Activated T-cell treated with anti-CD3 and anti-CD28 coated beads, Interleukin-2, amount 50 U/mL, for 72 hours (primary cell): ENCODE results near the gene PDCD11. TPM values are rescaled to one million over a fixed set of nuclear protein-coding genes. Genes with fewer than 3 reads are reported as not detected.

Experiments used
- ATAC-seq, 2 donors: fragments of 150-1000 bp; cut with Tn5 transposase; replicated peaks in 1 of 2; 2 replicates each; pipeline ENCODE4 v1.10.0; 2021; ENCODE audit warnings: moderate library complexity in 2 of 2, mild to moderate bottlenecking in 1 of 2
- DNase-seq, 2 donors: peaks; one replicate each; pipeline ENCODE4 v3.0.0; 2021 to 2022; ENCODE audit warnings: mixed read lengths in 1 of 2
- H3K27ac Mint-ChIP-seq: one replicate; pipeline ENCODE4 v1.8.0; 2022; ENCODE audit warnings: mild to moderate bottlenecking, moderate library complexity, mixed read lengths
- H3K27me3 Mint-ChIP-seq: one replicate; pipeline ENCODE4 v1.8.0; 2022; ENCODE audit warnings: low read depth, mixed read lengths
- H3K36me3 Mint-ChIP-seq, 2 donors: one replicate each; pipeline ENCODE4 v1.8.0; 2022; ENCODE audit warnings: mixed read lengths in 2 of 2, mild to moderate bottlenecking in 1 of 2; ENCODE audit not compliant: insufficient read depth in 2 of 2
- H3K4me1 Mint-ChIP-seq: one replicate; pipeline ENCODE4 v1.8.0; 2022; ENCODE audit warnings: low read depth, mixed read lengths
- H3K4me3 Mint-ChIP-seq, 2 donors: one replicate each; pipeline ENCODE4 v1.8.0; 2022; ENCODE audit warnings: mild to moderate bottlenecking in 2 of 2, mixed read lengths in 2 of 2, moderate library complexity in 2 of 2
- H3K9me3 Mint-ChIP-seq, 2 donors: one replicate each; pipeline ENCODE4 v1.8.0; 2022; ENCODE audit warnings: mixed read lengths in 2 of 2
- total RNA-seq, 2 donors: library from RNA; stranded (reverse); gene quantifications; one replicate each; pipeline ENCODE4 v1.2.3, GENCODE V29; 2022

Gene PDCD11
- total RNA-seq, 2 donors from 2014 or later, result 41.2 to 54.0 TPM

- ATAC-seq (no peak), DNase-seq (no peak)
- Mint-ChIP-seq H3K27me3 (no peaks in the 10 kb centered on the region), H3K4me1 (peaks cover 6% of the 10 kb centered on the region), H3K36me3 (no peaks in the 10 kb centered on the region), H3K4me3 (no peak overlapping the region), H3K9me3 (no peaks in the 10 kb centered on the region), H3K27ac (no peak overlapping the region)
Measured at GRCh38 chr10:103457896-103458583, 61.6 kb downstream of the PDCD11 start.

- H3K27me3 Mint-ChIP-seq, result no peaks in the 10 kb centered on the region
- no peak within 1 kb of the TSS for H3K4me3 Mint-ChIP-seq
- H3K36me3 Mint-ChIP-seq, result no peaks in the 10 kb centered on the region
- no peak within 1 kb of the TSS for H3K27ac Mint-ChIP-seq
- ATAC-seq, result peak; percentile 26 to 56
- H3K4me1 Mint-ChIP-seq, result no peaks in the 10 kb centered on the region
- DNase-seq, result no peak
- no peaks in the 10 kb centered on the region for H3K9me3 Mint-ChIP-seq
Measured at GRCh38 chr10:103458720-103459119, 62.3 kb downstream of the PDCD11 start, which contains the start of gene CALHM1. CALHM1 (minus strand) TSS chr10:103458900; CDS start chr10:103458751, 149 bp downstream.

GRCh38 chr10:103459615-103460014 is 63.2 kb downstream of the PDCD11 start:
- ATAC-seq (no peak), DNase-seq (no peak)
- Mint-ChIP-seq H3K27me3 (no peaks in the 10 kb centered on the region), H3K36me3 (no peaks in the 10 kb centered on the region), H3K4me3 (no peak overlapping the region), H3K27ac (no peak overlapping the region), H3K4me1 (no peaks in the 10 kb centered on the region), H3K9me3 (no peaks in the 10 kb centered on the region)

GRCh38 chr10:103463499-103463898 is 67.1 kb downstream of the PDCD11 start:
- DNase-seq (no peak), ATAC-seq (no peak)
- H3K9me3 Mint-ChIP-seq, result no peaks in the 10 kb centered on the region
- H3K4me3 Mint-ChIP-seq, result no peak overlapping the region
- H3K27ac Mint-ChIP-seq, result no peak overlapping the region
- H3K27me3 Mint-ChIP-seq, result no peaks in the 10 kb centered on the region
- H3K36me3 Mint-ChIP-seq, result no peaks in the 10 kb centered on the region
- H3K4me1 Mint-ChIP-seq, result peaks cover 6% of the 10 kb centered on the region

GRCh38 chr10:103465411-103466179 is 69.2 kb downstream of the PDCD11 start:
- ATAC-seq (no peak), DNase-seq (no peak)
- H3K27ac Mint-ChIP-seq, result no peak overlapping the region
- no peak overlapping the region for H3K4me3 Mint-ChIP-seq
- peaks cover 11% of the 10 kb centered on the region for H3K4me1 Mint-ChIP-seq
- H3K9me3 Mint-ChIP-seq, result no peaks in the 10 kb centered on the region
- no peaks in the 10 kb centered on the region for H3K36me3 Mint-ChIP-seq
- peaks cover 6% of the 10 kb centered on the region for H3K27me3 Mint-ChIP-seq

- no peak for DNase-seq
- Mint-ChIP-seq H3K27me3 (peaks cover 8% of the 10 kb centered on the region), H3K9me3 (no peaks in the 10 kb centered on the region), H3K4me3 (no peak overlapping the region), H3K36me3 (no peaks in the 10 kb centered on the region), H3K27ac (no peak overlapping the region), H3K4me1 (peaks cover 22% of the 10 kb centered on the region)
- no peak for ATAC-seq
Measured at GRCh38 chr10:103466734-103467133, 70.3 kb downstream of the PDCD11 start.

GRCh38 chr10:103467406-103467805 is 71.0 kb downstream of the PDCD11 start:
- H3K27ac Mint-ChIP-seq, result no peak overlapping the region
- H3K4me3 Mint-ChIP-seq, result no peak overlapping the region
- no peaks in the 10 kb centered on the region for H3K36me3 Mint-ChIP-seq
- ATAC-seq (no peak), DNase-seq (no peak)
- peaks cover 8% of the 10 kb centered on the region for H3K27me3 Mint-ChIP-seq
- H3K9me3 Mint-ChIP-seq, result no peaks in the 10 kb centered on the region
- peaks cover 29% of the 10 kb centered on the region for H3K4me1 Mint-ChIP-seq

GRCh38 chr10:103469201-103469600 is 72.8 kb downstream of the PDCD11 start:
- ATAC-seq, result no peak
- no peaks in the 10 kb centered on the region for H3K36me3 Mint-ChIP-seq
- no peak overlapping the region for H3K27ac Mint-ChIP-seq
- peaks cover 8% of the 10 kb centered on the region for H3K27me3 Mint-ChIP-seq
- DNase-seq, result no peak
- no peak overlapping the region for H3K4me3 Mint-ChIP-seq
- no peaks in the 10 kb centered on the region for H3K9me3 Mint-ChIP-seq
- peaks cover 32% of the 10 kb centered on the region for H3K4me1 Mint-ChIP-seq

GRCh38 chr10:103470761-103471653 is 74.6 kb downstream of the PDCD11 start:
- no peaks in the 10 kb centered on the region for H3K9me3 Mint-ChIP-seq
- H3K27ac Mint-ChIP-seq, result peak overlapping the region; percentile 34
- ATAC-seq (peak; percentile 92), DNase-seq (peak; percentile 68 to 73)
- H3K4me3 Mint-ChIP-seq, result peak overlapping the region; percentile 56 to 74
- no peaks in the 10 kb centered on the region for H3K36me3 Mint-ChIP-seq
- H3K4me1 Mint-ChIP-seq, result peaks cover 34% of the 10 kb centered on the region
- H3K27me3 Mint-ChIP-seq, result peaks cover 8% of the 10 kb centered on the region

- Mint-ChIP-seq H3K4me1 (peaks cover 35% of the 10 kb centered on the region), H3K27ac (peak overlapping the region; percentile 34), H3K9me3 (no peaks in the 10 kb centered on the region), H3K27me3 (peaks cover 8% of the 10 kb centered on the region), H3K4me3 (peak overlapping the region; percentile 38 to 74), H3K36me3 (no peaks in the 10 kb centered on the region)
- DNase-seq (no peak), ATAC-seq (no peak)
Measured at GRCh38 chr10:103472005-103472404, 75.6 kb downstream of the PDCD11 start.

- ATAC-seq (no peak), DNase-seq (no peak)
- no peaks in the 10 kb centered on the region for H3K36me3 Mint-ChIP-seq
- H3K27ac Mint-ChIP-seq, result no peak overlapping the region
- H3K4me1 Mint-ChIP-seq, result peaks cover 35% of the 10 kb centered on the region
- no peaks in the 10 kb centered on the region for H3K9me3 Mint-ChIP-seq
- H3K27me3 Mint-ChIP-seq, result peaks cover 8% of the 10 kb centered on the region
- H3K4me3 Mint-ChIP-seq, result no peak overlapping the region
Measured at GRCh38 chr10:103473261-103473671, 76.8 kb downstream of the PDCD11 start.

GRCh38 chr10:103474077-103474476 is 77.7 kb downstream of the PDCD11 start:
- Mint-ChIP-seq H3K4me3 (no peak overlapping the region), H3K27me3 (peaks cover 8% of the 10 kb centered on the region), H3K9me3 (no peaks in the 10 kb centered on the region), H3K36me3 (no peaks in the 10 kb centered on the region), H3K27ac (no peak overlapping the region), H3K4me1 (peaks cover 35% of the 10 kb centered on the region)
- no peak for DNase-seq
- ATAC-seq, result no peak

GRCh38 chr10:103475437-103475836 is 79.0 kb downstream of the PDCD11 start:
- ATAC-seq, result no peak
- peaks cover 32% of the 10 kb centered on the region for H3K4me1 Mint-ChIP-seq
- peaks cover 3% of the 10 kb centered on the region for H3K27me3 Mint-ChIP-seq
- no peaks in the 10 kb centered on the region for H3K9me3 Mint-ChIP-seq
- no peak overlapping the region for H3K4me3 Mint-ChIP-seq
- no peaks in the 10 kb centered on the region for H3K36me3 Mint-ChIP-seq
- DNase-seq, result no peak
- no peak overlapping the region for H3K27ac Mint-ChIP-seq
